ENCODE results near the gene RCOR2. TPM values are rescaled to one million over a fixed set of nuclear protein-coding genes. Genes with fewer than 3 reads are reported as not detected.
A peak's percentile ranks its signal among the peaks of the same experiment; 100 is the strongest.

Gene RCOR2
- total and polyA plus RNA-seq, 2 of the 13 experiments (the other 11 are each of a cell fraction or from before 2014, with no cell fraction given): 8.3 to 8.5 TPM

- TF ChIP-seq PCBP1 (IDR thresholded peaks at IDR 0.05; ENCODE audit: borderline replicate concordance, low read depth, low read length) (peak; percentile 53; the same call in 1 of the 2 replicates), PATZ1 (CRISPR knock-in tag; IDR thresholded peaks at IDR 0.05) (peak; percentile 91), TFDP1 (CRISPR knock-in tag; IDR thresholded peaks at IDR 0.05; ENCODE audit: borderline replicate concordance) (no peak; the same call in 1 of the 2 replicates), HOXA9 (CRISPR knock-in tag; IDR thresholded peaks at IDR 0.05; ENCODE audit: borderline replicate concordance) (0 out of 2 replicates have a peak, but pooled peaks have one; percentile 3), SMC3 (IDR thresholded peaks at IDR 0.05; ENCODE audit: low read length) (no peak), ZNF687 (CRISPR knock-in tag; IDR thresholded peaks at IDR 0.05) (peak; percentile 25; the same call in 1 of the 2 replicates), CBFB (CRISPR knock-in tag; IDR thresholded peaks at IDR 0.05) (peak; percentile 35; the same call in 1 of the 2 replicates), ZNF331 (CRISPR knock-in tag; IDR thresholded peaks at IDR 0.05) (peak; percentile 80), HIVEP1 (CRISPR knock-in tag; IDR thresholded peaks at IDR 0.05) (0 out of 2 replicates have a peak, but pooled peaks have one; percentile 45), FOXA3 (CRISPR knock-in tag; IDR thresholded peaks at IDR 0.05) (peak; percentile 36; the same call in 1 of the 2 replicates), YEATS2 (CRISPR knock-in tag; IDR thresholded peaks at IDR 0.05; ENCODE audit: borderline replicate concordance) (0 out of 2 replicates have a peak, but pooled peaks have one; percentile 28), TAF1 (CRISPR knock-in tag; IDR thresholded peaks at IDR 0.05) (peak; percentile 68), MAX (IDR thresholded peaks at IDR 0.05) (peak; percentile 85), HBP1 (CRISPR knock-in tag; IDR thresholded peaks at IDR 0.05; ENCODE audit: low read depth) (0 out of 2 replicates have a peak, but pooled peaks have one; percentile 50), ZSCAN31 (CRISPR knock-in tag; IDR thresholded peaks at IDR 0.05; ENCODE audit: low read depth) (peak; percentile 27; the same call in 1 of the 2 replicates), PHF20 (CRISPR knock-in tag; IDR thresholded peaks at IDR 0.05) (peak; percentile 41; the same call in 1 of the 2 replicates), JUNB (CRISPR knock-in tag; IDR thresholded peaks at IDR 0.05; ENCODE audit: borderline replicate concordance) (no peak), NR2F2 (IDR thresholded peaks at IDR 0.05; ENCODE audit: borderline replicate concordance, low read depth) (0 out of 2 replicates have a peak, but pooled peaks have one; percentile 34), ZBTB42 (CRISPR knock-in tag; IDR thresholded peaks at IDR 0.05) (peak; percentile 89; the same call in 1 of the 2 replicates), ZNF547 (CRISPR knock-in tag; IDR thresholded peaks at IDR 0.05) (no peak)
These were observed at the start of gene RCOR2 (continued) for GRCh38 chr11:63916837-63917691.

Measured in HepG2 (cell line).